Keratinocyte (primary cell): ENCODE measurements around the gene OBSL1. TPM values are rescaled to one million over a fixed set of nuclear protein-coding genes. Genes with fewer than 3 reads are reported as not detected.

ENCODE experiments used
- DNase-seq: peaks from one replicate; pipeline ENCODE4 v3.0.0-alpha.2; 2011; ENCODE audit warnings: low read depth, missing footprints, low spot score
- FAIRE-seq: peaks from 2 replicates; lab custom pipeline; 2011; peaks lifted over from hg19 to GRCh38; lab: Jason Lieb, UNC
- H2AFZ ChIP-seq: 2 replicates; pipeline ENCODE4 v1.6.0; 2012; ENCODE audit warnings: low read length, control low read depth, inconsistent platforms; ENCODE audit not compliant: control insufficient read depth
- H3K27ac ChIP-seq: 2 replicates; pipeline ENCODE4 v1.5.1; 2011; ENCODE audit warnings: low read length; ENCODE audit not compliant: control insufficient read depth, insufficient read depth
- H3K27me3 ChIP-seq: 3 replicates; pipeline ENCODE4 v1.6.0; 2011; ENCODE audit warnings: low read length; ENCODE audit not compliant: control insufficient read depth, insufficient read depth; ENCODE audit errors: extremely low read depth
- H3K36me3 ChIP-seq, 2 experiments: 2 replicates in 1 of 2; 3 replicates in 1 of 2; pipeline ENCODE4 v1.5.1; 2011; ENCODE audit warnings: low read length in 2 of 2, mild to moderate bottlenecking in 1 of 2; ENCODE audit not compliant: control insufficient read depth in 2 of 2, insufficient read depth in 2 of 2; ENCODE audit errors: extremely low read depth in 1 of 2
- H3K4me1 ChIP-seq: 3 replicates; pipeline ENCODE4 v1.5.1; 2011; ENCODE audit warnings: low read length; ENCODE audit not compliant: control insufficient read depth, insufficient read depth; ENCODE audit errors: extremely low read depth
- H3K4me2 ChIP-seq: 3 replicates; pipeline ENCODE4 v1.6.0; 2011; ENCODE audit warnings: low read depth, low read length; ENCODE audit not compliant: control insufficient read depth, insufficient read depth; ENCODE audit errors: extremely low read depth
- H3K4me3 ChIP-seq, 3 experiments: fragments of 200-600 bp in 1 of 3; sonication (generic) in 1 of 3; 2 replicates in 2 of 3; 3 replicates in 1 of 3; pipeline ENCODE4 v1.5.1; 2011 to 2016; ENCODE audit warnings: low read length in 3 of 3, mild to moderate bottlenecking in 3 of 3, control low read depth in 2 of 3, inconsistent platforms in 1 of 3, low read depth in 1 of 3, mixed read lengths in 1 of 3, mixed run types in 1 of 3, moderate library complexity in 1 of 3; ENCODE audit not compliant: control insufficient read depth in 2 of 3, insufficient read depth in 2 of 3; ENCODE audit errors: extremely low read depth in 1 of 3
- H3K79me2 ChIP-seq: 2 replicates; pipeline ENCODE4 v1.6.0; 2012; ENCODE audit warnings: low read length; ENCODE audit not compliant: control insufficient read depth, insufficient read depth
- H3K9ac ChIP-seq: 3 replicates; pipeline ENCODE4 v1.6.0; 2011; ENCODE audit warnings: low read length; ENCODE audit not compliant: control insufficient read depth, insufficient read depth; ENCODE audit errors: extremely low read depth
- H3K9me1 ChIP-seq: 3 replicates; pipeline ENCODE4 v1.6.0; 2011; ENCODE audit warnings: low read length; ENCODE audit not compliant: control insufficient read depth, insufficient read depth; ENCODE audit errors: extremely low read depth
- H3K9me3 ChIP-seq: 2 replicates; pipeline ENCODE4 v1.5.1; 2012; ENCODE audit warnings: low read depth, low read length; ENCODE audit not compliant: control insufficient read depth
- H4K20me1 ChIP-seq: 3 replicates; pipeline ENCODE4 v1.6.0; 2011; ENCODE audit warnings: low read length; ENCODE audit not compliant: control insufficient read depth, insufficient read depth; ENCODE audit errors: extremely low read depth
- CTCF ChIP-seq, 3 experiments: IDR thresholded peaks in 1 of 3; conservative IDR thresholded peaks in 1 of 3; optimal IDR thresholded peaks in 1 of 3; 2 replicates in 2 of 3; 3 replicates in 1 of 3; pipeline versions ENCODE3 to v1.5.1; 2011; ENCODE audit warnings: low read length in 3 of 3, mild to moderate bottlenecking in 3 of 3, moderate library complexity in 2 of 3, control low read depth in 1 of 3, inconsistent platforms in 1 of 3; ENCODE audit not compliant: insufficient read depth in 2 of 3; ENCODE audit errors: extremely low read depth in 1 of 3
- EZH2 ChIP-seq: IDR thresholded peaks from one replicate; pipeline ENCODE4 v1.6.1; 2012; ENCODE audit warnings: inconsistent platforms, mild to moderate bottlenecking, low read length, moderate library complexity
- dilution Hi-C: fragments of 300-500 bp; cut with MboI; formaldehyde crosslinking; loops from one replicate; pipeline ENCODE4 v1.7.0; 2020; ENCODE audit warnings: low sequenced_read_pairs; ENCODE audit not compliant: extremely low pct_ligation_motif_present
- polyA plus RNA-seq, 5 experiments: library from polyadenylated mRNA; depleted of rRNA in 3 of 5; stranded (reverse) in 3 of 5; stranded (forward) in 1 of 5; unstranded in 1 of 5; fragments of >200 nt; gene quantifications; 1 replicate in 1 of 5; 2 replicates in 3 of 5; 3 replicates in 1 of 5; pipeline versions ENCODE4 v1.2.1 to v1.2.3, GENCODE V29; 2011 to 2012; ENCODE audit warnings: missing spikeins in 2 of 5, low read depth in 1 of 5, low replicate concordance in 1 of 5

OBSL1 gene
- polyA plus RNA-seq, 1 donor (not counting 4 experiments of a cell fraction or from before 2014, with no cell fraction given), result 9.3 TPM

- Histone ChIP-seq H3K27me3 (peaks cover 38% of the 10 kb centered on the region), H3K79me2 (no peaks in the 10 kb centered on the region), H3K9me1 (no peaks in the 10 kb centered on the region), H3K27ac (no peak overlapping the region), H3K4me3 (no peak overlapping the region), H3K36me3 (no peaks in the 10 kb centered on the region), H3K9ac (no peak overlapping the region), H3K4me2 (no peak overlapping the region), H3K4me1 (peaks cover 8% of the 10 kb centered on the region), H4K20me1 (no peaks in the 10 kb centered on the region), H2AFZ (no peak overlapping the region), H3K9me3 (no peaks in the 10 kb centered on the region)
- DNase-seq (no peak), FAIRE-seq (no peak)
- dilution Hi-C loops, result no loop called here
- TF ChIP-seq CTCF (optimal IDR thresholded peaks at IDR 0.05 in 1 of 3, IDR thresholded peaks at IDR 0.05 in 1 of 3, conservative IDR thresholded peaks at IDR 0.05 in 1 of 3; ENCODE audit: extremely low read depth in 1 of 3, insufficient read depth in 2 of 3, low read length in 3 of 3), result no peak
- TF ChIP-seq EZH2, result no peak
Observed at GRCh38 chr2:219520079-219520478, 51.3 kb downstream of the OBSL1 start.

- DNase-seq (no peak), FAIRE-seq (no peak)
- Histone ChIP-seq H3K4me3 (no peak overlapping the region), H3K36me3 (no peaks in the 10 kb centered on the region), H3K4me1 (peaks cover 8% of the 10 kb centered on the region), H3K27me3 (peaks cover 43% of the 10 kb centered on the region), H3K9me1 (no peaks in the 10 kb centered on the region), H2AFZ (no peak overlapping the region), H3K79me2 (no peaks in the 10 kb centered on the region), H3K9ac (no peak overlapping the region), H3K9me3 (no peaks in the 10 kb centered on the region), H3K27ac (no peak overlapping the region), H4K20me1 (no peaks in the 10 kb centered on the region), H3K4me2 (no peak overlapping the region)
- TF ChIP-seq CTCF (optimal IDR thresholded peaks at IDR 0.05 in 1 of 3, IDR thresholded peaks at IDR 0.05 in 1 of 3, conservative IDR thresholded peaks at IDR 0.05 in 1 of 3; ENCODE audit: extremely low read depth in 1 of 3, insufficient read depth in 2 of 3, low read length in 3 of 3), result no peak
- no peak for TF ChIP-seq EZH2
- dilution Hi-C loops, result no loop called here
Observed at GRCh38 chr2:219519526-219519916, 51.8 kb downstream of the OBSL1 start.
